ENCODE data around the gene ABCD2. TPM values are rescaled to one million over a fixed set of nuclear protein-coding genes. Genes with fewer than 3 reads are reported as not detected.

The ABCD2 gene
- total RNA-seq, 1 donor from 2014 or later: 0.34 TPM

DNA sequence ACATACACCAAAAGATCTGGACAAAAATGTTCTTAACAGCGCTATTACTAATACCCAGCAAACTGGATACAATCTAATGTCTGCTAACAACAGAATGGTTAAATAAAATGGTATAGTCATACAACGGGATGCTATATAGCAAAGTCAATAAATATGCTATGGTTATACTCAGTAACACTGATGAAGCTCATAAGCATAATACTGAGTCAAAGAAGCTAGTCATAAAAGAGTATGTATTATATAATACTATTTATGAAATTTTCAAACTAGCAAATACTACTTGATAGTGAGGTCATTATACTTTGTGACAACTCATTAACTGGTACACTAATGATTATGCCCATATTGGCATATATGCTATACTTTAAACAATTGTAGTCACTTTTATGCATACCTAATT is 7.4 kb downstream of the ABCD2 start:
- Mint-ChIP-seq H3K9me3 (no peaks in the 10 kb centered on the region), H3K27me3 (no peaks in the 10 kb centered on the region), H3K4me3 (no peak overlapping the region), H3K27ac (no peak overlapping the region), H3K36me3 (no peaks in the 10 kb centered on the region), H3K4me1 (ENCODE audit: unreplicated experiment) (no peaks in the 10 kb centered on the region)
- TF ChIP-seq, protein P1, sequence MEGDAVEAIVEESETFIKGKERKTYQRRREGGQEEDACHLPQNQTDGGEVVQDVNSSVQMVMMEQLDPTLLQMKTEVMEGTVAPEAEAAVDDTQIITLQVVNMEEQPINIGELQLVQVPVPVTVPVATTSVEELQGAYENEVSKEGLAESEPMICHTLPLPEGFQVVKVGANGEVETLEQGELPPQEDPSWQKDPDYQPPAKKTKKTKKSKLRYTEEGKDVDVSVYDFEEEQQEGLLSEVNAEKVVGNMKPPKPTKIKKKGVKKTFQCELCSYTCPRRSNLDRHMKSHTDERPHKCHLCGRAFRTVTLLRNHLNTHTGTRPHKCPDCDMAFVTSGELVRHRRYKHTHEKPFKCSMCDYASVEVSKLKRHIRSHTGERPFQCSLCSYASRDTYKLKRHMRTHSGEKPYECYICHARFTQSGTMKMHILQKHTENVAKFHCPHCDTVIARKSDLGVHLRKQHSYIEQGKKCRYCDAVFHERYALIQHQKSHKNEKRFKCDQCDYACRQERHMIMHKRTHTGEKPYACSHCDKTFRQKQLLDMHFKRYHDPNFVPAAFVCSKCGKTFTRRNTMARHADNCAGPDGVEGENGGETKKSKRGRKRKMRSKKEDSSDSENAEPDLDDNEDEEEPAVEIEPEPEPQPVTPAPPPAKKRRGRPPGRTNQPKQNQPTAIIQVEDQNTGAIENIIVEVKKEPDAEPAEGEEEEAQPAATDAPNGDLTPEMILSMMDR (conservative IDR thresholded peaks at IDR 0.05): no peak
- DNase-seq (ENCODE audit: extremely low spot score, unreplicated experiment): no peak

DNA sequence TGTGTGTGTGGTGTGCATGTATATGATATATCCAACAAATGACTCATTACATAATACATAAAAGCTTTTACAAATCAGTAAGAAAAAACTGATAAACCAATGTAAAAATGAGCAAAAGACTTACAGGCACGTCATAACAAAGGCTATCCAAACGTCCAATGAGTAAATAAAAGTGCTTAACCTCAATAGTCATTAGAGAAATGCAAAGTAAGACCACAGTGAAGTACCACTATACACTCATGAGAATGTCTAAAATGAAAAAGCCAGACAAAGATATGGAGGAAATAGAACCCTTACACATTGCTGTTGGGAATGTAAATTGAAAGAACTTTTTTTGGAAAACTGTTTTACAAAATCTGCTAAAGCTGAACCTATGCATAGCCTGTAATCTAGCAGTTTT is 7.8 kb downstream of the ABCD2 start:
- Mint-ChIP-seq H3K27me3 (no peaks in the 10 kb centered on the region), H3K36me3 (no peaks in the 10 kb centered on the region), H3K4me3 (no peak overlapping the region), H3K27ac (no peak overlapping the region), H3K9me3 (no peaks in the 10 kb centered on the region), H3K4me1 (ENCODE audit: unreplicated experiment) (no peaks in the 10 kb centered on the region)
- TF ChIP-seq, protein P1 (conservative IDR thresholded peaks at IDR 0.05): no peak
- no peak for DNase-seq (ENCODE audit: extremely low spot score, unreplicated experiment)

DNA sequence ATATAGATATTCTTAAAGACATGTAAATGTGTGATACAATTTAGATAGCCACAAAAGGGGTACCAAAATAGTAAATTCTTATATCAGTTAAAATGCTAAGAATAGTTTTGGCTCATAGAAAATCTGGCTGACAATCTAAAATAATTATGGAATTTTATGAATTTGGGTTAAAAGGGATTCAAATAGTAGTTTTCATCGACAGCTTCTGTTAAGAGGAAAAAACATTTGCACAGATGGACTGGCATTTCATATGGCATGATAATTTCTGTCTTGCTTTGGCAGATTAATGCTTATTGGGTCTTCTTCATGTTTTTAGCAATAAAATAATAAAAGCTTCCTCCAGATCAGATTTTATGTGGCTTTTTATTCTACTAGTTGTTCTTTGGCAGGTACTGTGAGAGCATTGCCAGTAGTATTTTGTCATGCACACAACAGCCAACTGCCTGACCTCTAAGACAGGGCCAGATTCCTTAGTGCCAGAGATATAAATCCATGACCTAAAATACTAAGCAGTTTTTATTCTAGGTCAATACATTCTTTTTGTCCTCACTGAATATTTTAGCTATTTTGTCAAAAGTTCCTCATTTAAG is 9.1 kb downstream of the ABCD2 start:
- TF ChIP-seq, protein P1 (conservative IDR thresholded peaks at IDR 0.05): no peak
- Mint-ChIP-seq H3K4me3 (no peak overlapping the region), H3K4me1 (ENCODE audit: unreplicated experiment) (no peaks in the 10 kb centered on the region), H3K9me3 (no peaks in the 10 kb centered on the region), H3K27ac (no peak overlapping the region), H3K36me3 (no peaks in the 10 kb centered on the region), H3K27me3 (no peaks in the 10 kb centered on the region)
- DNase-seq (ENCODE audit: extremely low spot score, unreplicated experiment): no peak

DNA sequence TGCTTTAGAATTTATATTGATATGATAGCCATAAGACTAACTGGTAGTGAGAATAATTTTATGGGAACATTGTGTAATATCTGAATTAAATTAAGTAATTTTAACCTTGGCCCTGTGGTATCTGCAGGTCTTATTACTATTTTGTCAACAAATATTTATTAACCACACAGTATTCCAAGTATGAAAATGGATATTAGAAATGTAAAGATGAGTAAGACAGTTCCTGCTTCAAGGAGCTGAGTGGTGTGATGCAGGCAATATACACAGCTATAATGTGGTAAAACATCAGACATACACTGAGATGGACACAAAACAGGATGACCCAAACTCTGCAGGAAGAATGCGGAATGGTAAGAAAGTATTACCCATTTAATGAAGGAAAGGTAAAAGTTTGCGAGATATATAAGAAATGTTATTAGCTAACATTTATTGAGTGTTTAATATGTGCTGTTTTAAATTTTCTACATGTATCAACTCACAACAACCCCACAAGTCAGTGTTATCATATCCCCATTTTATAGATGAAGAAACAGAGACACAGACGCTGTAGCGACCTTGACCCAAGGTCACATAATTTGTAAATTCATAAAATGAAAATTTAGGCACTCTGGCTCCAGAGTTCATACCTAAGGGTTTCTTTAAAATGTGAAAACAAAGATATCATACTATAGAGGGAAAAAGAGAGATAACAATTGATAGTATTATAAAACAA is 12.7 kb downstream of the ABCD2 start:
- TF ChIP-seq, protein P1 (conservative IDR thresholded peaks at IDR 0.05): no peak
- Mint-ChIP-seq H3K27me3 (no peaks in the 10 kb centered on the region), H3K4me3 (no peak overlapping the region), H3K36me3 (no peaks in the 10 kb centered on the region), H3K9me3 (no peaks in the 10 kb centered on the region), H3K27ac (no peak overlapping the region), H3K4me1 (ENCODE audit: unreplicated experiment) (no peaks in the 10 kb centered on the region)
- DNase-seq (ENCODE audit: extremely low spot score, unreplicated experiment): no peak

DNA sequence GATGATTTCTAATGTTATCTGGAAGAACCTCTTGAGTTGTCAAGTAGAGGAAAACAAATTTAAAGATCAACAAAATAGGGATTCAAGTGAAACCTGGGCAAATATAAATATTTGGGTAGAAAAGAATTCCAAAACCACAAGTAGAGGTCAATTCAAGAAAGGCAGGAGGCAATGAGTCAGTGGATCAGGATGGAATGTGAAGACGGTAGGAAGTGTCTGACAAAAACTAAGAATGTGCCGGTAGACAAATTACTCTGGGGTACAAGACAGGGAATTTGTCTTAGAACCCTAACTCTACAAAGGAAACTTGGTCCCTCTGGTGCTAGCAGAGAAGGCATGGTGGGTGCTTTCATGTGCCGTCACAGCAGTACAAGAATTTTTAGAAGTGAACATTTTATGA is 13.6 kb downstream of the ABCD2 start:
- no peak overlapping the region for H3K27ac Mint-ChIP-seq
- no peaks in the 10 kb centered on the region for H3K9me3 Mint-ChIP-seq
- no peak overlapping the region for H3K4me3 Mint-ChIP-seq
- H3K27me3 Mint-ChIP-seq: no peaks in the 10 kb centered on the region
- no peaks in the 10 kb centered on the region for H3K4me1 Mint-ChIP-seq (ENCODE audit: unreplicated experiment)
- no peaks in the 10 kb centered on the region for H3K36me3 Mint-ChIP-seq
- TF ChIP-seq, protein P1 (conservative IDR thresholded peaks at IDR 0.05): no peak
- DNase-seq (ENCODE audit: extremely low spot score, unreplicated experiment): no peak
